ENCODE results near the gene SNRNP25. TPM values are rescaled to one million over a fixed set of nuclear protein-coding genes. Genes with fewer than 3 reads are reported as not detected.

SNRNP25 gene
- total and polyA plus RNA-seq, 2 experiments from 2014 or later: 44.7 to 123 TPM

DNA sequence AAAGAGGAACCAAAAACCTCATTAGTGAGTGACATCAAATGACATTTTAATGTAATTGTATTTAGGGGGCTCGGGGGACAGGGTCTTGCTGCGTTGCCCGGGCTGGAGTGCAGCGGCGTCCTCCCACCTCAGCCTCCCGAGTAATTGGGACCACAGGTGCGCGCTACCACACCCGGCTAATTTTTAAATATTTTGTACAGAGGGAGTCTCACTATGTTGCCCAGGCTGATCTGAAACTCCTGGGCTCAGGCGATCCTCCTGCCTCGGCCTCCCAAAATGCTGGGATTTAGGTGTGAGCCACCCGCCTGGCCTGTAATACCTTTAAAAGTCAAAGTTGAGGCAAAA lies 581 bp downstream of the SNRNP25 start:
- H3K9me3 ChIP-seq (ENCODE audit: low read depth): no peaks in the 10 kb centered on the region
- no peak overlapping the region for H3K27ac ChIP-seq
- peaks cover 22% of the 10 kb centered on the region for H3K36me3 ChIP-seq
- DNase-seq (ENCODE audit: low read depth in 1 of 2, low spot score in 1 of 2): no peak
- H3K27me3 ChIP-seq: no peaks in the 10 kb centered on the region
- TF ChIP-seq, protein P1, sequence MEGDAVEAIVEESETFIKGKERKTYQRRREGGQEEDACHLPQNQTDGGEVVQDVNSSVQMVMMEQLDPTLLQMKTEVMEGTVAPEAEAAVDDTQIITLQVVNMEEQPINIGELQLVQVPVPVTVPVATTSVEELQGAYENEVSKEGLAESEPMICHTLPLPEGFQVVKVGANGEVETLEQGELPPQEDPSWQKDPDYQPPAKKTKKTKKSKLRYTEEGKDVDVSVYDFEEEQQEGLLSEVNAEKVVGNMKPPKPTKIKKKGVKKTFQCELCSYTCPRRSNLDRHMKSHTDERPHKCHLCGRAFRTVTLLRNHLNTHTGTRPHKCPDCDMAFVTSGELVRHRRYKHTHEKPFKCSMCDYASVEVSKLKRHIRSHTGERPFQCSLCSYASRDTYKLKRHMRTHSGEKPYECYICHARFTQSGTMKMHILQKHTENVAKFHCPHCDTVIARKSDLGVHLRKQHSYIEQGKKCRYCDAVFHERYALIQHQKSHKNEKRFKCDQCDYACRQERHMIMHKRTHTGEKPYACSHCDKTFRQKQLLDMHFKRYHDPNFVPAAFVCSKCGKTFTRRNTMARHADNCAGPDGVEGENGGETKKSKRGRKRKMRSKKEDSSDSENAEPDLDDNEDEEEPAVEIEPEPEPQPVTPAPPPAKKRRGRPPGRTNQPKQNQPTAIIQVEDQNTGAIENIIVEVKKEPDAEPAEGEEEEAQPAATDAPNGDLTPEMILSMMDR (IDR thresholded peaks at IDR 0.05; ENCODE audit: low read depth, low read length): no peak
- peaks cover 3% of the 10 kb centered on the region for H3K4me1 ChIP-seq (ENCODE audit: low read depth)
- peak overlapping the region; percentile 71 for H3K4me3 ChIP-seq

DNA sequence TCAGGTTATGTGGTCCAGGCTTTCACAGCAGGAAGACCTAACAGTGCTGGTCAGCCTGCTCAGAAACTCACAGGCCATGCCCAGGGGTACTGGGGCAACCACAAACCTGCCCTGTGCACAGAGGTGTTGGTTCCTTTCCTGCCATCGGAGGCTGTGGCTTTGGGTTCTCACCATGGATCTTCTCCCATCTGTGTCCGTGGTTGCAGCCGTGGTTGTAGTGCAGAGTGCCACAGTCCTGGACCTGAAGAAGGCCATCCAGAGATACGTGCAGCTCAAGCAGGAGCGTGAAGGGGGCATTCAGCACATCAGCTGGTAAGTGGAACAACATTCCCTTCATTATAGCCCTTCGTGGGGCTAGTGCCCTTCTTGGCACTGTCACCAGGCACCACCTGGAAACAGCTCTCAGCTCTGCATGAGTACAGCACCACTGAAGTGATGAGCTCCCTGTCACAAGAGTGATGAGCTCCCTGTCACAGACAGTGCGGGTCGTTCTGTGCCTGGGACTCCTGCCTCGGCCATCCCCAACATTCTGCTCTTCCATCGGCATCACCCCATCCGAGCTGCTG lies 2.0 kb downstream of the SNRNP25 start:
- Histone ChIP-seq H3K27ac (no peak overlapping the region), H3K36me3 (peaks cover 20% of the 10 kb centered on the region)

DNA sequence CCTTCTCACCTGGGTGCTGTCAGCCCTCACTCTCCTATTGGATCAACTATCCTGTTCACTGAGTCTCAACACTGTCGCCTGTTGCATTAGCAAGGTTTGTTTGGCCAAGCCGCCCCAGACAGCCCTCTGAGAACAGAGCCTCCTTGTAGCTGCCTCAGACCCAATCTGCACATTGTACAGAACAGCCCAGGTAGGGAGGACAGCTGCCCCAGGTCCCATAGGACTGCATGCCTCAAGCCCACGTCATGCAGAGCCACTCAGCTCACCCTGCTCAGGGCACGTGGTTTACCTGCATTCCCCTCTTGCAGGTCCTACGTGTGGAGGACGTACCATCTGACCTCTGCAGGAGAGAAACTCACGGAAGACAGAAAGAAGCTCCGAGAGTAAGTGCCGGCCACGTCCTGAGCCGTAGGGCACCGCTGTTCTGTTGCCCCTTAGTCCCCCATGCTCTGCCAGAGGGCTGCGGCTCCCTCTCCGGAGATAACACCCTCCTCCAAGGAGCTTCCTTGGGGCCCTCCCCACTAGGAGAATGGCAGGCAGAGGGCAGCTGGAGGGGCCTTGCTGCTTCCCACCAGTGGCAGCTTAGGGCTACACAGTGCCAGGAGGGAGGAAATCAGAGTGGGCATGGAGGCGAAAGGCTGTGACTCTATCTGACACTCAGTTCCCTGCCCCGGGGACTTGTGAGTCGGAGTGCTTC lies 2.8 kb downstream of the SNRNP25 start:
- H3K4me3 ChIP-seq: no peak overlapping the region
- no peak for DNase-seq (ENCODE audit: low read depth in 1 of 2, low spot score in 1 of 2)
- TF ChIP-seq, protein P1 (IDR thresholded peaks at IDR 0.05; ENCODE audit: low read depth, low read length): no peak
- H3K9me3 ChIP-seq (ENCODE audit: low read depth): no peaks in the 10 kb centered on the region
- no peaks in the 10 kb centered on the region for H3K27me3 ChIP-seq
- H3K4me1 ChIP-seq (ENCODE audit: low read depth): peaks cover 3% of the 10 kb centered on the region
- H3K36me3 ChIP-seq: peaks cover 22% of the 10 kb centered on the region
- no peak overlapping the region for H3K27ac ChIP-seq

More for the DNA sequence above, 2.0 kb downstream of the SNRNP25 start:
- TF ChIP-seq, protein P1 (IDR thresholded peaks at IDR 0.05; ENCODE audit: low read depth, low read length): no peak
- H3K27me3 ChIP-seq: no peaks in the 10 kb centered on the region
- H3K9me3 ChIP-seq (ENCODE audit: low read depth): no peaks in the 10 kb centered on the region
- H3K4me3 ChIP-seq: no peak overlapping the region
- DNase-seq (ENCODE audit: low read depth in 1 of 2, low spot score in 1 of 2): no peak
- peaks cover 3% of the 10 kb centered on the region for H3K4me1 ChIP-seq (ENCODE audit: low read depth)

DNA sequence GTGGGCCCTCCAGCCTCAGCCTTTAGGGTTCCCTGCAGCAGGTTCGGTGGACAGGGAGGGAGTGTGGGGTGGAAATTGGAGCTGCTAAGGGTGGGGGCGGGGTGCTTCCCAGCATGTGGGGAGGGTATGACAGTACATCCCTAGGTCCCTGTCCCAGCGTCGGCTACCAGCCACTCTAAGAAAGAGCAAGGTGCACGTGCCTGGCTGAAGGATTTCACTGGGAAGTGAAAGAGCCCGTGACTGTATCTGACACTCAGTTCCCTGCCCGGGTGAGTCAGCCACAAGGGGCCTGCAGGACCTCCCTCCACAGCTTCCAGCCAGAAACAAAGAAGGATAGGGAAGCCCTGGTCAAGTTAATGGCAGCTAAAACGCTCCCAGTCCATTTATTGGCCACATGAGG lies 4.1 kb downstream of the SNRNP25 start:
- no peak overlapping the region for H3K27ac ChIP-seq
- no peak overlapping the region for H3K4me3 ChIP-seq
- no peaks in the 10 kb centered on the region for H3K27me3 ChIP-seq
- no peaks in the 10 kb centered on the region for H3K9me3 ChIP-seq (ENCODE audit: low read depth)
- H3K4me1 ChIP-seq (ENCODE audit: low read depth): peaks cover 3% of the 10 kb centered on the region
- H3K36me3 ChIP-seq: peaks cover 22% of the 10 kb centered on the region
- DNase-seq (ENCODE audit: low read depth in 1 of 2, low spot score in 1 of 2): no peak
- TF ChIP-seq, protein P1 (IDR thresholded peaks at IDR 0.05; ENCODE audit: low read depth, low read length): no peak

DNA sequence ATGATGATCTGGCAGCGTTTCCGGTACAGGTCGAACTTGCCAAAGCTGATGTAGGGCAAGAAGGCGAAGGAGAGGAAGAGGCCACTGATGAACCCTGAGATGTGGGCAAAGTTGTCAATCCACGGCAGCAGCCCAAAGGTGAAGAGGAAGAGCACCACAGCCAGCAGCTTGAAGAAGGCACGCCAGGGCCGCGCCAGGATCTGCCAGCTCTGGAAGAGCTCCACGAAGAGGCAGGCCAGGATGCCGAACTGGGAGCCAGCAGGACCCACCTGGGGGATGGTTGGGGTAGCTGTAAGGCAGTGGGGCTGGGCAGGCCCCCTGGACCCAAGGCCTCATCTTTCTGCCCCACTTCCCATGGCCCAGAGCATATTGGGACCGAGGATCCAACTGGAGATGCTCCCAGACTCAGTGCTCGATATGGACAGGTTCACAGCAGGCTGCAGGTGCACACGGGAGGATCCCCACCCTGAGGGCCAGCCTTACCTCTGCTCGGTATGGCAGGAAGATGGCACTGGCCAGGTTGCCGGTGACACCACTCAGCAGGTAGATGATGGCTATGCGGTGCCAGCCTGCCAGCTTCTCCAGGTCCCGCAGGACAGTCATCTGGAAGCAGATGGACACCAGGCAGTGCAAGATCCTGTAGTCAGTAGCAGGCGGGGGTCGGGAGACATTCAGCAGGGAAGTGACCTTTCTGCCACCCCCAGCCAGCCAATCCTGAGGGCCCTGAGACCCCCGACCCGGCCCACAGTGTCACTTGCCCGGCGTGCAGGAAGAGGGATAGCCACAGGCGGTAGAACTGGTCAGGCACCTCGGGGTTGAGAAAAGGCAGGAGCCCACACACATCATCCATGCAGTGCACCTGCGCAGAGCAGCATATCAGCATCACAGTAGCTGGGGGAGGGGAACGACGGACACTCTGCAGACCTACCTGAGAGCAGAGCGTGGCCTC lies 5.1 kb downstream of the SNRNP25 start:
- Histone ChIP-seq H3K27ac (no peak overlapping the region), H3K4me3 (no peak overlapping the region), H3K36me3 (peaks cover 24% of the 10 kb centered on the region)

More for the DNA sequence above, 5.1 kb downstream of the SNRNP25 start:
- no peak for DNase-seq (ENCODE audit: low read depth in 1 of 2, low spot score in 1 of 2)
- Histone ChIP-seq H3K4me1 (ENCODE audit: low read depth) (peaks cover 3% of the 10 kb centered on the region), H3K9me3 (ENCODE audit: low read depth) (no peaks in the 10 kb centered on the region), H3K27me3 (no peaks in the 10 kb centered on the region)
- TF ChIP-seq, protein P1 (IDR thresholded peaks at IDR 0.05; ENCODE audit: low read depth, low read length): no peak
